GM12891 (cell line): ENCODE data around the gene MAK.

Experiments used
- PAX5 ChIP-seq: IDR thresholded peaks from 2 replicates; pipeline ENCODE4 v1.6.1; 2011; ENCODE audit warnings: low read length, moderate library complexity, mild to moderate bottlenecking; ENCODE audit not compliant: insufficient read depth, severe bottlenecking
- POLR2A ChIP-seq: IDR thresholded peaks from 2 replicates; pipeline ENCODE4 v1.6.1; 2011; ENCODE audit warnings: low read depth, low read length, control low read depth
- POLR2AphosphoS5 ChIP-seq: IDR thresholded peaks from 2 replicates; pipeline ENCODE4 v1.6.1; 2011; ENCODE audit warnings: low read depth, low read length, control low read depth
- SPI1 ChIP-seq: IDR thresholded peaks from 2 replicates; pipeline ENCODE4 v1.6.1; 2011; ENCODE audit warnings: low read depth, low read length, control low read depth
- TAF1 ChIP-seq: IDR thresholded peaks from 2 replicates; pipeline ENCODE4 v1.6.1; 2011; ENCODE audit warnings: low read depth, low read length, control low read depth

GRCh38 chr6:10801224-10801848, 37.0 kb downstream of the MAK start:
- TF ChIP-seq TAF1 (no peak), POLR2A (no peak), POLR2AphosphoS5 (no peak), SPI1 (no peak), PAX5 (no peak)
